GM19463 (cell line): ENCODE data around the gene KCNQ1.

Source experiments
- ATAC-seq: cut with Tn5 transposase; IDR thresholded peaks from one replicate; pipeline ENCODE4 v1.9.1; 2021; ENCODE audit warnings: mild to moderate bottlenecking, moderate library complexity; ENCODE audit not compliant: unreplicated experiment

The KCNQ1 gene

GRCh38 chr11:2643746-2644145, 198.9 kb downstream of the KCNQ1 start:
- ATAC-seq: no peak

DNA sequence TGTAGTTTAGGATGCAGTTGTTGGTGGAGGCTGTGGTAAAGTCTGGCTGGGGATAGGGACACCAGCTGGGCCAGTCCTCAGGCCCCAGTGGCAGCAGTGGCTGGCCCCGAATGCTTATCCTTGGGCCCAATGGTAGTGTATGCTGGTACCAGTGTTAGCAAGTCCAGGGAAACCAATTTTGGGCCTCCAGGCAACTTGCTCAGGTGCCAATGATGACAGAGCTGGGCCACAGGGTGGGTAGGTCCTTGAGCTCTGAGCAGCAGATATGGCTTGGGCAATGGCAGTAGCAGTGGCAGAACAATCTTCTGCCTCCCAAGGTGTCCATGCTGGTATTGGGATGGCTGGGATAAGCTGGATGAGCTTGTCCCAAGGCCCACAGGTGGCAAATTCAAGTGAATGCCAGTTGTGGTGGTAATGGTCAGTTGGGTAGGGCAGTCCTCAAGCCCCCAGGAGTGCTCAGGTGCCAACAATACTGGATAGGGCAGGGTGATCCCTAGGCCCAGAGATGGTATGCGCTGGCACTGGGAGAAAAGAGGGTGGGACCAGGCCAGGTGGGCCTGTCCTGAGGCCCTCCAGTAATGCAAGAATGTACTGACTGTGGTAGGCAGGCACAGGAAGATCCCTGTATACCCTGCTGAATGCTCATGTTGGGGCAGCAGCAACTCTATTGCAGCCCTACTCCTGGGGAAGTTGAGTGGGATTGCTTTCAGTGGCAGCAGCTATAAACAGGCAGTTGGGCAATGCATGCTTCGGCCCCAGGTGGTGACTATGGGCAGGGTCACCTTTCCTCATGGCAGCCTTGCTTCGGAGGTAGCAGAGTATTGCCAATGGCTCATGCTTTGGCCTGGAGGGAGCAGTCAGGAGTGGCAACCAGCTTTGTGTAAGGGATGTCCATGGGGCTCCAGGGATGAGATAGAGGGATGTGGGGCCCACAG, 200.3 kb downstream of the KCNQ1 start:
- no peak for ATAC-seq

DNA sequence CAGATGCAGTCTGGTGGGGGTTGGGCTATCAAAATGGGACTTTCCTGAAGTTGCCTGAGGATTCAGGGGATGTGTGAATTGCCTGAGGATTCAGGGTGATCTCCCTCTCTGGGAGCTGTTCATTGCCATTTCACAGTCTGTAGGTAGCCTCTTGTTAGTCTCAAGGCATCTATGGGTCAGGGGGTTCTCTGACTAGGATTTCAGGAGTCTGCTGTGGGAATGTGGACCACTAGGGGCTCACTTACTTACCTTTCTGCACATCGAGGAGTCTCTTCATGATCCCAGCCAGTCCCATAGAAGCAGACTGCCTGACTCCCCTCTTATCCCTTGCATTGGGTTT, 200.9 kb downstream of the KCNQ1 start:
- no peak for ATAC-seq

- no peak for ATAC-seq
Measured at GRCh38 chr11:2647167-2647566, 202.4 kb downstream of the KCNQ1 start.

GRCh38 chr11:2647953-2648352, 203.1 kb downstream of the KCNQ1 start:
- no peak for ATAC-seq

GRCh38 chr11:2649400-2649799, 204.6 kb downstream of the KCNQ1 start:
- no peak for ATAC-seq

DNA sequence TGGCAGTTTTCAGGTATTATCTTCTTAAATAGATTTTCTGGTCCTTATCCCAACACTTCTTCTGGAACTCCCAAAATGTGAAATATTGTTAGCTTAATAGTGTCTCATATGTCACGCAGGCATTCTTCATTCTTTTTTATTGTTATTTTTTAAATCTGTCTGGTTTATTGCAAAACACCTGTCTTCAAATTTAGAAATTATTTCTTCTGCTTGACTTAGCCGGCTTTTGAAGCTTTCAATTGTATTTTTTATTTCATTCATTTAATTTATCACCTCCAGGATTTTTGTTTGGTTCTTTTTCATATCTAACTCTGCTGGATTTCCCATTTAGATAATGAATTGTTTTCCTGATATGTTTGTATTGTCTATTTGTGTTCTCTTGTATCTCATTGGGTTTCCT, 205.0 kb downstream of the KCNQ1 start:
- ATAC-seq: no peak

DNA sequence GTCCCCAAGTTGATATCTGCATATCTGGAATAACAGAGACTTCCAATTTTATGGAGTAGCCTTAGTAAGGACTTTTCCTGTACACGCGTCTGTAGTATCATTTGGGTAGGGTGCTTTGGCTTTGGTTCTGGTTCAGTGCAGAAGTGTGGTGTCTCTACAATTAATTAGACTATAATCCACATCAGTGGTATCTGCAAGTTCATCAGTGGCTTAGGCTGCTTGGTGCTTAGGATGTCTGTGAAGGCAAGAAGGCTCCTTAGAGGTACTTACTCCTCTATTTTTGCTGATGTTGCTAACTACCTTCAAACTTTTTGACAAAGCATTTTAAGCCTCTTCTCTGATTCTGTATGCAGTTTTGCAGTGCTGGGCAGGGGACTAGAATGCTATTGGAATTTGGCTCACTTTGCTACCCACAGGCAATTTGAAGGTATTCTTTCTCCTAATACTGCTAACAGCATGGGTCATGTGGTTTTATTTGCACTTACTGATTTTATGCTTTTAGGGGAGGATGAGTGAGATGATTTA, 205.6 kb downstream of the KCNQ1 start:
- no peak for ATAC-seq

DNA sequence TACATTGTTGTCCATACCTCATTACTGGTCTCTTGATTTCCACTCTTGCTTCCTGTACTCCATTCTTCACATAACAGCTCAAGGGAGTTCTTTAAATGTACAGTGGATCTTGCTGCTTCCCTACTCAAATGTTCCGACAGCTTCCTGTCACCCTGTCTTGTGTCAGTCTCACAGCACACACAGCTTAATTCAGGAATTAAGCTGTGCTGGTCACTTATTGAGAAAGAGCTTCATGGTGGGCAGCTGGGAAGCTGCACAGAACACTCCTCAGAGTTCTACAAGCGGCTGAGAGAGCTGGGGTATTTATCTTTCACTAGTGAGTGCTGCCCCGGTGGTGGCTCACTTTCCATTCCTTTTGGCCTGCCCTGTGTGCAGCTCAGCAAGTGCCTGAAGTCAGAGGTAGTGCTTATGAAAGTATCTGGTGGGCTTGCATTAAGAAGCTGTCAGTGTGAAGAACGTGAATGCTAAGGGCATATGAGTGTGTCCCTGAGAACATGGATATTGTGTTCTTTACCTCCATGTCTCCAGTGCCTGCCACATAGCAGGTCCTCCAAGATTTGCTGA, 206.3 kb downstream of the KCNQ1 start:
- no peak for ATAC-seq

- ATAC-seq: no peak
Measured at GRCh38 chr11:2651826-2652271, 207.0 kb downstream of the KCNQ1 start.

DNA sequence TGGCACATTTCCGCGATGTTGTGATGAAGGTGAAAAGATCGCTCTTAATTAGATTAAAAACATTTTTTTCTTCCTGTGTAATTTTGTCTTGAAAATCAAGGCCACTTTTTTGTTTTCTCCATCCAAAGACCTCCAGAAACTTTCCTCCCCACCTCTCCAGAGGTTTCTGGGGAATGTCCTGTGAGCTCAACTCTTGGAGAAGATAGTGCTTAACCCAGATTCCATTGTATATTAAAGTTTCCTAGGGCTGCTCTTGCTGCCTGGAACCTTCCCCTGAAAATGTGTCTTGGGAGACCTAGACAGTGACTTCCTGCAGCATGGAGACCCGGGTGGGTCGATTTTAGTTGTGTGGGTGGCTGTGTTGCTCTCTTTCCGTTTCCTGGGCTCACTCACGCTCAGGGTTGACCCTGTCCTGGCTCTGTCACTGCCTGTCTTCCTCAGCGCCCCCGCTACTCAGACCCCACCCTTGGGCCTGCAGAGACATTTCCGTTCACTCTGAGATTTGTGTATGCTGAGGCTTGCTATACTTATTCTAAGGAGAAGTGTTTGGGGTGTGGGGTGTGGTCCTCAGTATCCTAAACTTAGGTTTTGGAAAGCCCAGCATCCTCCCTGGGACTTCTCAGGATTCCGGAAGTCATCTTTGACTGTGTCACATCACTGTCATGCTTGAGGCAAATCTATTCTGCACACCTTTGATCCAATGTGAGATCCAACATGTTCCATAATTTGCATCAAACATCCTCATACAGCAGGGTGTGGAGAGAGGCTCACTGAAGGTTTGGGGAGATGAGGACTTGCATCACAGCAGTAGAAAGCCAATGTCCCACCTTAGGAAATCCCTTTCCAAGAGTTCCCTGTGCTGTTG, 207.8 kb downstream of the KCNQ1 start:
- no peak for ATAC-seq

GRCh38 chr11:2653198-2653551, 208.4 kb downstream of the KCNQ1 start:
- ATAC-seq: no peak

- no peak for ATAC-seq
Measured at GRCh38 chr11:2653930-2654739, 209.3 kb downstream of the KCNQ1 start.

- no peak for ATAC-seq
Measured at GRCh38 chr11:2655016-2655719, 210.4 kb downstream of the KCNQ1 start.

DNA sequence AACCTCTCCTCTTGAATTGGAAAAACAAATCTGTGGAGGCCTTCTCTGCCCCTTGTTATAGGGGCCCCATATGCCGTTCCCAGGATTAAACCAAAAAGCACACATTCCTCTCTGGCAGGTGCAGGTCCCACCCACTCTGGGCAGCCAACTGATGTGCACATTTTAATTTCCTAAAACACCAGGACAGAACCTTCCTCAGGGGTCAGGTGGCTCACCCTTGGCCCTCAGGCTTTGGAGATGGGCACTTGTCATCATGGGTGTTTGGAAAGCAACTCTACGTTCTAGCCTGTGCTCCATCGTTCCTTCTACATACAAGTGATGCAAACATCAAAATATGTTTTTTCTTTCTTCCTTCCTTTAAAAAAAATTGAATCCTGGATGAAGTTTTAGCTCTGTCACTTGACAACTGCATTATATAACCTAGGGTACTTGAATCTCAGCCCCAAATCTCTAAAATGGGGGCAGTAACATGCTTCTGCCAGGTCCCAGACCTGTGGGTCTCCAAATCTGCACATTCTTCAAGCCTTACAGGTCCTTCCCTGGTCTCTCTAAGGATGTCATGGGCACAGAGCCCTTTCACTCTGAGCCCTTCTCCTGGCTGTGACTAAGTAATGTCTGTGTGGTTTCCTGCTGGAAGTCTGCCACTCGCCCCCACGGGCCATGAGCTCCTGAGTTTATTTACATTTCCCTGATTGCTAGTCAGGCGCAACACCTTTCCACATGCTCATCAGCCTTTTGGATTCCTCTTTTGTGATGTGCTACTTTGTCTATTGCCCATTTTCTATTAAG, 211.2 kb downstream of the KCNQ1 start:
- ATAC-seq: no peak

DNA sequence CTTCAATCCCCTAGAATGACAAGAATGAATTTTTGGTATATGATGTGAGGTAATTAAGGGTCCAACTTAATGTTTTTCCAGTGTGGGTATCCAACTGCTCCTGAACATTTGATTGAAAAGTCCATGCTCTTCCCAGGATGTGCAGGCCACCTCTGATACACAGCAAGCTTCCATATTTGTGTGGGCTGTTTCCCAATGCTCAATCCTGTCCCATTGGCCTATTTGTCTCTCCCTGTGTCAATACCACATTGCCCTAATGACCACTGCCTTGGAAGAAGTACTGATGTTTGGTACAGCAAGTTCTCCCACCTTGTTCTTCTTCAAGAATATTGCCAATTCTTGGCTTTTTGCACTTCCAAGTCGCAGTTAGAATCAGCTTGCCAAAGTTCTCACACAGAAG, 212.1 kb downstream of the KCNQ1 start:
- no peak for ATAC-seq

DNA sequence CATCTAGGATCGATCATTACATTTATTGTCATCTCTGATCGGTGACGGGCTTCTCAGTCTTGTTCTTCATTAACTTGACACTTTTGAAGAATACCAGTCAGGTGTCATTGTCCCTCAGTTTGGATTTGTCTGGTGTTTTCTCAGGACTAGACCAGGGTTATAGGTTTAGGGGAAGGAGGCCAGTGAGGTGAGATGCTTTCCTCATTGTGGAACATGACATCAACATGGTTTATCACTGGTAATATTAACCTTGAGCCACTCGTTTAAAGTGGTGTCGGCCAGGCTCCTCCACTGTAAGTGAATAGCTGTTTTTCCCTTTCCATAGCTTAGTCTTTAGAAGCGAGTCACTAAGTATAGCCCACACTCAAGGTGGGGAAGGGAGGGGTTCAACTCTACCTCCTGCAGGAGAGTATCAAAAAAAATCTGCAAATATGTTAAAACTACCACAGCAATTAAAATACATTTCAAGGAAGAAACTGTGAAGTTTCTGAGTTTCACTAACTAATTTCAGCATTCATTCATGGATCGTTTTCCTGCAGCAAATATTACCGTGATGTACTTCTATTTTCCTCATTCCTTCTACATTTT, 213.0 kb downstream of the KCNQ1 start:
- ATAC-seq: no peak

- ATAC-seq: no peak
Measured at GRCh38 chr11:2660357-2660939, 215.6 kb downstream of the KCNQ1 start.
